GM21528 (cell line): ENCODE measurements around the gene CHAF1B.

Experiments
- ATAC-seq: cut with Tn5 transposase; IDR thresholded peaks from one replicate; pipeline ENCODE4 v1.9.1; 2021; ENCODE audit warnings: mild to moderate bottlenecking, moderate library complexity; ENCODE audit not compliant: unreplicated experiment, low FRiP score

CHAF1B gene

GRCh38 chr21:36423771-36424433 is 38.7 kb downstream of the CHAF1B start:
- no peak for ATAC-seq

- no peak for ATAC-seq
Measured at GRCh38 chr21:36424592-36424991, 39.4 kb downstream of the CHAF1B start.

- no peak for ATAC-seq
Measured at GRCh38 chr21:36425286-36425685, 40.1 kb downstream of the CHAF1B start.

- no peak for ATAC-seq
Measured at GRCh38 chr21:36427502-36427901, 42.3 kb downstream of the CHAF1B start.

- no peak for ATAC-seq
Measured at GRCh38 chr21:36428761-36429432, 43.7 kb downstream of the CHAF1B start.

- no peak for ATAC-seq
Measured at GRCh38 chr21:36429947-36430546, 44.9 kb downstream of the CHAF1B start.

GRCh38 chr21:36430841-36431240 is 45.6 kb downstream of the CHAF1B start:
- no peak for ATAC-seq

- ATAC-seq, result no peak
Measured at GRCh38 chr21:36431252-36431651, 46.1 kb downstream of the CHAF1B start.

GRCh38 chr21:36433059-36433709 is 48.0 kb downstream of the CHAF1B start:
- no peak for ATAC-seq

- ATAC-seq, result no peak
Measured at GRCh38 chr21:36434144-36434543, 49.0 kb downstream of the CHAF1B start.

- ATAC-seq, result no peak
Measured at GRCh38 chr21:36436829-36437744, 51.9 kb downstream of the CHAF1B start.

- ATAC-seq, result no peak
Measured at GRCh38 chr21:36437745-36438128, 52.5 kb downstream of the CHAF1B start.

GRCh38 chr21:36441715-36442114 is 56.5 kb downstream of the CHAF1B start:
- no peak for ATAC-seq

- ATAC-seq, result no peak
Measured at GRCh38 chr21:36446301-36446700, 61.1 kb downstream of the CHAF1B start.

GRCh38 chr21:36450511-36450910 is 65.3 kb downstream of the CHAF1B start:
- no peak for ATAC-seq

GRCh38 chr21:36451506-36451905 is 66.3 kb downstream of the CHAF1B start:
- no peak for ATAC-seq

GRCh38 chr21:36452281-36452825 is 67.2 kb downstream of the CHAF1B start:
- no peak for ATAC-seq

GRCh38 chr21:36454093-36454531 is 68.9 kb downstream of the CHAF1B start:
- no peak for ATAC-seq

GRCh38 chr21:36454706-36455105 is 69.5 kb downstream of the CHAF1B start:
- ATAC-seq, result no peak
